HL-60 (cell line): ENCODE data around the gene JAGN1.
A peak's percentile ranks its signal among the peaks of the same experiment; 100 is the strongest.

ENCODE experiments used
- DNase-seq, 2 experiments: peaks; one replicate each; pipeline ENCODE4 v3.0.0-alpha.2; 2010 to 2020; ENCODE audit warnings: low read depth in 1 of 2, low spot score in 1 of 2
- H3K27ac ChIP-seq: fragments of 250-450 bp; sonication (Bioruptor Pico); replicated peaks from 2 replicates; pipeline ENCODE4 v1.5.1; 2020; ENCODE audit warnings: mild to moderate bottlenecking, moderate library complexity
- H3K27me3 ChIP-seq: fragments of 250-450 bp; sonication (Bioruptor Pico); 2 replicates; pipeline ENCODE4 v1.5.1; 2021; ENCODE audit warnings: mild to moderate bottlenecking, moderate library complexity; ENCODE audit not compliant: insufficient read depth, poor library complexity, severe bottlenecking
- H3K4me3 ChIP-seq: replicated peaks from 2 replicates; pipeline ENCODE4 v1.5.1; 2011; ENCODE audit warnings: mild to moderate bottlenecking, control low read depth, low read length; ENCODE audit not compliant: insufficient read depth
- CTCF ChIP-seq: IDR thresholded peaks from one replicate; pipeline ENCODE4 v1.5.1; 2011; ENCODE audit warnings: low read length, control low read depth, inconsistent platforms; ENCODE audit not compliant: insufficient read depth
- GABPA ChIP-seq: IDR thresholded peaks from 2 replicates; pipeline ENCODE4 v1.6.1; 2012; ENCODE audit warnings: low read depth
- POLR2AphosphoS5 ChIP-seq: IDR thresholded peaks from 2 replicates; pipeline ENCODE4 v1.6.1; 2012; ENCODE audit warnings: low read depth
- REST ChIP-seq: IDR thresholded peaks from 2 replicates; pipeline ENCODE4 v1.6.1; 2012; ENCODE audit warnings: low read depth; ENCODE audit not compliant: insufficient replicate concordance
- SPI1 ChIP-seq: IDR thresholded peaks from 2 replicates; pipeline ENCODE4 v1.6.1; 2012; ENCODE audit warnings: low read depth, mild to moderate bottlenecking, borderline replicate concordance
- long read RNA-seq: library from polyadenylated mRNA; unstranded; transcript quantifications from one replicate; pipeline ENCODE4 v2.0.0, GENCODE V29; 2020

The JAGN1 gene
- long read RNA-seq, transcript JAGN1-201 (2 exons, 1,675 nt), result major isoform, 395 of 403 reads
- long read RNA-seq, partial matches to known transcripts, result 1 of 403 reads
- long read RNA-seq, other reads (novel, unspliced or antisense), result 7 of 403 reads

GRCh38 chr3:9890249-9891071 lies at the start of gene JAGN1:
Gene JAGN1 (plus strand): TSS chr3:9890610. CDS start chr3:9890723, 113 bp downstream.
- no peak for TF ChIP-seq CTCF
- peak; percentile 68 for TF ChIP-seq REST
- no peak for TF ChIP-seq SPI1
- peak; percentile 94 for TF ChIP-seq POLR2AphosphoS5
- TF ChIP-seq GABPA, result peak; percentile 72
- Histone ChIP-seq H3K4me3 (peak within 1 kb of the TSS; percentile 84), H3K27me3 (no peaks in the 10 kb centered on the region), H3K27ac (peak within 1 kb of the TSS; percentile 96)
- DNase-seq, result peak; percentile 83 to 86

GRCh38 chr3:9841015-9841414 lies 49.4 kb upstream of the JAGN1 start:
- no peak for TF ChIP-seq CTCF
- no peak for TF ChIP-seq SPI1
- Histone ChIP-seq H3K4me3 (no peak overlapping the region), H3K27me3 (no peaks in the 10 kb centered on the region), H3K27ac (no peak overlapping the region)
- DNase-seq, result no peak

GRCh38 chr3:9843715-9844438 lies 46.5 kb upstream of the JAGN1 start, which contains the start of gene RPUSD3:
Gene RPUSD3 (minus strand): TSS chr3:9844008. CDS start chr3:9843990, 18 bp downstream.
- peak; percentile 92 to 96 for DNase-seq
- Histone ChIP-seq H3K27ac (peak within 1 kb of the TSS; percentile 68), H3K27me3 (no peaks in the 10 kb centered on the region), H3K4me3 (peak within 1 kb of the TSS; percentile 82)
- peak; percentile 66; the same call in 1 of the 2 replicates for TF ChIP-seq POLR2AphosphoS5
- TF ChIP-seq GABPA, result 0 out of 2 replicates have a peak, but pooled peaks have one; percentile 31
- TF ChIP-seq CTCF, result no peak
- TF ChIP-seq SPI1, result peak; percentile 56; the same call in 1 of the 2 replicates
- TF ChIP-seq REST, result peak; percentile 47
